C4-2B (cell line): ENCODE data around the gene FHOD3.

Source experiments
- H3K27ac ChIP-seq: fragments of 450-650 bp; 2 replicates; pipeline ENCODE4 v1.5.1; 2017
- CTCF ChIP-seq: fragments of 450-650 bp; conservative IDR thresholded peaks from 2 replicates; pipeline ENCODE4 v1.5.1; 2017; ENCODE audit warnings: mild to moderate bottlenecking
- ZFX ChIP-seq: fragments of 450-650 bp; IDR thresholded peaks from 2 replicates; pipeline ENCODE4 v1.6.1; 2017

Gene FHOD3

GRCh38 chr18:36309436-36310391 lies 12.2 kb downstream of the FHOD3 start:
- no peak overlapping the region for H3K27ac ChIP-seq
- no peak for TF ChIP-seq ZFX
- no peak for TF ChIP-seq CTCF

DNA sequence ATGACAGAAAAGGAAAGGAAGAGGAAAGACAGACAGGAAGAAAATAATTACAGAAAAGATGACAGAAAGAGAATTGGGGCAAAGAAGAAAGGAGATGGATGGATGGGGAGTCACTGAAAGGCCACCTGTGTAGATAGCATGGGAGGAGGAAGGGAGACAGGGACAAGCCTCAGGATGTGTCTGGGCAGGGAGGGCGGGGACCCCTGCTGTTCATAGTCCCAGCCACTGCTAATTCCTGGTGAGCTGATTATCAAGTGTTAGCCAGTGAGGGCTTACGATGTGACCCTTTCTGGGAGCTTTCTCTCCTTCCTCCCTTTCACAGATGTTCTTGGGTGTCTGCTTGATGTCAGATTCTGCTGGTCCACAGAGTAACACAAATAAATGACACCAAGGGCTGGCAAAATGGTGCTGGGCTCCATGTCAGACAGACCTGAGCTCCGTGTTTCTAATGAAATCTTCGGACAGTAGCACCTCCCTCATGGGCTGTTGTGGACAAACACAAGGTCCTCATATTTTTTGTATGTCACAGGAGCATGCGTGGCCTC lies 13.6 kb downstream of the FHOD3 start:
- TF ChIP-seq CTCF (no peak), ZFX (no peak)

DNA sequence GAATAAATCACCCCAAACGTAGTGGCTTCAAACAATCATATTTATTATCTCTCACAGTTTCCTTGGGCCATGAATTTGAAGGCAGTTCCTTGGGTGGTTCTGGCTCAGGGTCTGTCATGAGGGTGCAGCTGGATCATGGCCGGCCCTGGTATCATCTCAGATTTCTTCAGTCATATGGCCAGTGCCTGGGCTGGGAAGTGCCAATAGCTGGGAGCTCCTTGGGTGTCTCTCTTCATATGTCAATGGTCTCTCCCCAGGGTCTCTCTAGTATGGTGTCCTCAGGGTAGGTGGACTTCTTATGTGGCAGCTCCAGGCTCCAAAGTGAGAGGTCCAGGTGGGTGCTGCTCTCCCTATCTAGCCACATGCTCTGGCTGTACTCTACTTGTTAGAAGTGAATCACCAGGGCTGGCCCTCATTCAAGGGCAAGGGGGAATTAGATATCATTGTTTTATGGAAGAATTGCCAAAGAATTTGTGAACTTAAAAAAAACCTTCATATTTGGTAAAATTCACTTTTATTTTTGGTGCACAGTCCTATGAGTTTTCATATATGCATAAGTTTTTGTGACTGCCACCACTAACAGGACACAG lies 15.4 kb downstream of the FHOD3 start:
- no peak overlapping the region for H3K27ac ChIP-seq
- TF ChIP-seq ZFX (no peak), CTCF (no peak)

More for the DNA sequence above, 13.6 kb downstream of the FHOD3 start:
- no peak overlapping the region for H3K27ac ChIP-seq

GRCh38 chr18:36314098-36314497 lies 16.6 kb downstream of the FHOD3 start:
- H3K27ac ChIP-seq, result no peak overlapping the region
- TF ChIP-seq ZFX (no peak), CTCF (no peak)

- no peak overlapping the region for H3K27ac ChIP-seq
- TF ChIP-seq CTCF (no peak), ZFX (no peak)
Observed at GRCh38 chr18:36314754-36315153, 17.2 kb downstream of the FHOD3 start.

DNA sequence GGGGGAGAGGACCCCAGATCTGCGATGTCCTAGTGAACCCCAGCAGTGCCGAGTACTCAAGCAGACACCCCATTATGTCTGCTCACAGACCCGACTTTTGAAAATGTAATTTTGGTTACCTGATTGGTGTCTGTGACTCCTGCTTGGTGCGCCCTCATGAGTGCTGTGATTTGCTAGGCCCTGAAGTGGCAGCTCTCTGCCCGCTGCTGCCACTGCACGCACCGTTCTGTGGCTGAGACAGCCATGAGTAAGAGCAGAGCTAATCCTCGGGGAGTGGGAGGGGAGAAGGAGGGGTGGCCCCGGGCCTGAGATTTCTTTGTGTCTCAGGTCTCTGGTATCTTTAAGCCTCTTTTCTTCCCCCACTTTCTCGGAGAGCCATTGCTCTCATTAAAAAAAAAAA lies 18.2 kb downstream of the FHOD3 start:
- no peak for TF ChIP-seq CTCF
- TF ChIP-seq ZFX, result no peak
- H3K27ac ChIP-seq, result no peak overlapping the region

DNA sequence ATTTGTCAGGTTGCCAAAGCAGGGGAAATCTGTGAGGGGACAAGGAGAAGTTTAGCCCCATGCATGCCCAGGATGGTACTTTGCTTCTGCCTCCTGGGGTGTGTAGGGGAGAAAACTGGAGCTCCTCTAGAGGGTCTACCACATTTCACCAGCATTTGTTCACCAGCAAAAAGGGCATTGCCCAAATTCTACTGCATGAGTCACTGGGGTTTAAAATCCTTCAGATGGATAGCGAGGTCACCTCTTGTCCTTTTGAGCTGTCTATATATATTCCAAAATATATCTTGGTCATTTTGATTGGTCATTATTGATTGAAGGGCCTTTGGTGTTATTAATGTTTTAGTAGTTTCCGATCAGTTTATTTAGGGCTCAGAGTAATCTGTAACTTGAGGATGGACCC lies 18.7 kb downstream of the FHOD3 start:
- TF ChIP-seq ZFX (no peak), CTCF (no peak)
- no peak overlapping the region for H3K27ac ChIP-seq
